ENCODE data around the gene DPP10.

Gene DPP10

DNA sequence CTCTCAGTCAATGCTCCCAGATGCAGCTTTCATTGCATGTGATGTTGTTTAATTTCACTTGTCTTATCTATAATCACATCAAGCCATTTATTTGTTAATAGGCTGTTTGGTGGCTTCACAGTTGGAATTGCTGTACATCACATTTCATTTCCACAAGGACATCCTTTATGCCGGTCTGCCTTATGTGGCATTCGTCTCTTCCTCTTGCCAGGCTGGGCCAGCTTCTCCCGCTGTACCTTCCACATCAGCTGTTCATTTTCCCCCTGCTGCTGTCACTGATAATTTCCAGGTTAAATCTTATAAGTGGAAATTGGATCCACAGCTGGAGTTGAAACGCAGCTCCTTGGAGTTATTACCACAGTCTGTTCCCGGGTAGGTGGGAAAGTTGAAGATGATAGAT, 110.6 kb downstream of the DPP10 start:
- TF ChIP-seq, protein P1, sequence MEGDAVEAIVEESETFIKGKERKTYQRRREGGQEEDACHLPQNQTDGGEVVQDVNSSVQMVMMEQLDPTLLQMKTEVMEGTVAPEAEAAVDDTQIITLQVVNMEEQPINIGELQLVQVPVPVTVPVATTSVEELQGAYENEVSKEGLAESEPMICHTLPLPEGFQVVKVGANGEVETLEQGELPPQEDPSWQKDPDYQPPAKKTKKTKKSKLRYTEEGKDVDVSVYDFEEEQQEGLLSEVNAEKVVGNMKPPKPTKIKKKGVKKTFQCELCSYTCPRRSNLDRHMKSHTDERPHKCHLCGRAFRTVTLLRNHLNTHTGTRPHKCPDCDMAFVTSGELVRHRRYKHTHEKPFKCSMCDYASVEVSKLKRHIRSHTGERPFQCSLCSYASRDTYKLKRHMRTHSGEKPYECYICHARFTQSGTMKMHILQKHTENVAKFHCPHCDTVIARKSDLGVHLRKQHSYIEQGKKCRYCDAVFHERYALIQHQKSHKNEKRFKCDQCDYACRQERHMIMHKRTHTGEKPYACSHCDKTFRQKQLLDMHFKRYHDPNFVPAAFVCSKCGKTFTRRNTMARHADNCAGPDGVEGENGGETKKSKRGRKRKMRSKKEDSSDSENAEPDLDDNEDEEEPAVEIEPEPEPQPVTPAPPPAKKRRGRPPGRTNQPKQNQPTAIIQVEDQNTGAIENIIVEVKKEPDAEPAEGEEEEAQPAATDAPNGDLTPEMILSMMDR (IDR thresholded peaks at IDR 0.05; ENCODE audit: low read length, missing control alignments): no peak
- H3K4me3 ChIP-seq (replicated peaks; ENCODE audit: low read depth, low read length): no peak overlapping the region
- no peak for DNase-seq (ENCODE audit: low read depth)

DNA sequence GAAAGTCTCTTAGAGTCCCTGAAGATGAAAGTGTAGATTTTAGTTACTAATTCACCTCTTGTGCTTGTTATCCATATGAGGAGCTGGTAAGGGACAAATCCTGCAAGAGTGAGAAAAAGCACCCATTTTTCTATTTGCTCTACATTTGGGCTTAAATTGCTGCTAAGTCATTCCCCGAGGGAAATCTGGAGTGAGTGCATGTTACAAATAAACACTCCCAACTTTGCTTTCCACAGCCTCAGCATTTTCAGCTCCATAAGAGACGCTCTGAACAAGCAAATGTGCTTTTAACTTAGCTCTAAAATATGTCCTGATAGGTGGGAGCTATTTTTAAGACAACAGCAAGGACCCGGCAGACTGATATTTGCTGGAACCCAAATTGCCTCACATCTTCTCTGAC, 126.7 kb downstream of the DPP10 start:
- no peak for DNase-seq (ENCODE audit: low read depth)
- H3K4me3 ChIP-seq (replicated peaks; ENCODE audit: low read depth, low read length): no peak overlapping the region
- TF ChIP-seq, protein P1 (IDR thresholded peaks at IDR 0.05; ENCODE audit: low read length, missing control alignments): no peak

DNA sequence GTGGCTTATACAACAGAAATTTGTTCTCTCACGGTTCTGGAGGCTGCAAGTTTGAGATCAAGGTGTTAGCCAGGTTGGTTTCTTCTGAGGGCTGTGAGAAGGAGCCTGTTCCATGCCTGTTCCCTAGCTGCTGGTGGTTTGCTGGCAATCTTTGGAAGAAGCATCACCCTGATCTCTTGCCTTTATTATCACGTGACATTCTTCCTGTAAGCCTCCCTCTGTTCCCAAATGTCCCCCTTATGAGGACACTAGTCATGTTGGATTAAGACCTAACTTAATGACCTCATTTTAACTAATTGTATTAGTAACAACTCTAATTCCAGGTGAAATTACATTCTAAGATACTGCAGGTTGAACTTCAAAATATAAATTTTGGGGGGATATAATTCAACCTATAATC, 135.2 kb downstream of the DPP10 start:
- DNase-seq (ENCODE audit: low read depth): no peak
- TF ChIP-seq, protein P1 (IDR thresholded peaks at IDR 0.05; ENCODE audit: low read length, missing control alignments): no peak
- H3K4me3 ChIP-seq (replicated peaks; ENCODE audit: low read depth, low read length): no peak overlapping the region

DNA sequence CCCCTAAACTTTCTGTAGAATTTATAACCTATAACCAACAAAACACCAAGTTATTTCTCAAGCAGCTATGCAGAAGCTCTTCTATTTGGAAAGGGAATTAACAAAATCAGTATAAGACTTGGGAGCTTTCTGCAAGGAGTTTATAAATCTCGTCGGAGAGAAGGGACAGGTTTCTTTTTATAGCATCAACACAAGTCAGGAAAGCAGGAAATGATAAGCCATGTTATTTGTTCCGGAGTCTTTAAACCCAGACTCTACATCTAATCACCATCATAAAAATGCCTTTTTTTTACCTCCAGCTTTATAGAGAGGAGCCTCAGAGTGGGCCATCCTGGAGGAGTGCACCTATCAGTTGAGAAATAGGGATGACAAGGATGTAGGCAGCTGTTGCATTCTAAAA, 137.1 kb downstream of the DPP10 start:
- DNase-seq (ENCODE audit: low read depth): no peak
- TF ChIP-seq, protein P1 (IDR thresholded peaks at IDR 0.05; ENCODE audit: low read length, missing control alignments): no peak
- H3K4me3 ChIP-seq (replicated peaks; ENCODE audit: low read depth, low read length): no peak overlapping the region

DNA sequence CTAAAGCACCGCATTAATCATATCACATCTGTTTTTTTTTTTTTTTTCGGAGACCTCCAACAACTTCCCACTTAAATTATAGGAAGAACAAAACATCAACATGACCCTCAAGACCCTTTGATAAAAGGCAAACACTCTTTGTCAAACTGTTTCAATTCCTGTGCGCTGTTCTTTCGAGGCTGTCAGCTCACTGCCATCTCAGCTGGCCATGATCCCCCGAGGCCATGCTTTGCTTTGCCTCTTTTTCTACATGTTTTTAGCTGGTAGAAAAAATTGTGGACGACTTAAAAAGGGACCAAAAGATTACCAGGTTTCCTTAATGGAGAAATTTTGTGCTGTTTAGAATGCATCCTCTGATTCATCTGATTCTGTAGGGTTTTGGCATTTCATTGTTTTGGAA, 138.2 kb downstream of the DPP10 start:
- TF ChIP-seq, protein P1 (IDR thresholded peaks at IDR 0.05; ENCODE audit: low read length, missing control alignments): no peak
- DNase-seq (ENCODE audit: low read depth): no peak

DNA sequence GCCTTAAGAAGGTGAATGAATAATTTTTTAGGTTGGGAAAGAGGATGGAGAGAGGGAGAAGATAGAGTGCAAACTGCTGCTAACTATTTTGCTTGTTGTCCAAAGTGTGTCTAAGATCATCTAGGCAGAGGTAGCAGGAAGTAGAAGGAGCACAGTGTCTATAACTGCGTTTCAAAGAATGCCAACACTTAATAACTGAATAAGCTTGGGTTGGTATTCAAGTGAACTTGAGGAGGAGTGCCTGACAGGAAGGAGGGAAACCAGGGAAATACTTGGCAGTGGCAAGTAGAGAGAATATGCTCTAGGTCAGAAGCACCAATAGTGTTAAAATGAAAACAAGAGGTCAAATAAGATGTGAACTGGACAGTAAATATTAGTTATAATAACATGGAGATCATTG, 155.9 kb downstream of the DPP10 start:
- no peak overlapping the region for H3K4me3 ChIP-seq (replicated peaks; ENCODE audit: low read depth, low read length)
- no peak for DNase-seq (ENCODE audit: low read depth)
- TF ChIP-seq, protein P1 (IDR thresholded peaks at IDR 0.05; ENCODE audit: low read length, missing control alignments): no peak

More for the DNA sequence above, 138.2 kb downstream of the DPP10 start:
- H3K4me3 ChIP-seq (replicated peaks; ENCODE audit: low read depth, low read length): no peak overlapping the region

DNA sequence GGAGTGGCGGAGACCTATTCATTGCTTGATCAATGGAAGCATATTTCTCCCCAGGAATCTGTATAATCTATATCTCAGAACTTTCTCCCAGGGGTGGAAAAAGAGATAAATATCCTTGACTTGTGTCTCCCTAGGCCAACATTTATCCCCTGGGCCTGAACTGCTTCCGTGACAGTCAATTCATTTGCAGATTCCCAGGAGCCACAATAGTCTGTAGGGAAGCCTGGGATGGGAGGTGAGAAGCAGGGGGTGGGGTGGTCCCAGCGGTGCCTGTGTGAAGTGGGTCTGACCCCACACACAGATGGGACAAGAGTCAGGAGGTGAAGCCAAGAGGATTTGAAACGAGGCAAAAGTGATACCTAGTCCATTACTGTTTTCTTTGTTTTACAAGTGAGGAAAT, 166.8 kb downstream of the DPP10 start:
- DNase-seq (ENCODE audit: low read depth): no peak

More for the DNA sequence above, 166.8 kb downstream of the DPP10 start:
- TF ChIP-seq, protein P1 (IDR thresholded peaks at IDR 0.05; ENCODE audit: low read length, missing control alignments): no peak
- H3K4me3 ChIP-seq (replicated peaks; ENCODE audit: low read depth, low read length): no peak overlapping the region
